Panc1 (cell line): Measurements from ENCODE around the gene MAP3K21.

Experiments used
- POLR2AphosphoS5 ChIP-seq: IDR thresholded peaks from 2 replicates; pipeline ENCODE4 v1.6.1; 2012; ENCODE audit warnings: mild to moderate bottlenecking, low read depth, low read length, moderate library complexity
- TF ChIP-seq, protein P1 (sequence below): fragments of 450-650 bp; IDR thresholded peaks from 2 replicates; pipeline ENCODE4 v1.5.1; 2017; ENCODE audit warnings: mild to moderate bottlenecking
- TF ChIP-seq, protein P2 (sequence below), 2 experiments: IDR thresholded peaks; 2 replicates each; pipeline ENCODE4 v1.6.1; 2011 to 2012; ENCODE audit warnings: low read depth in 2 of 2, control low read depth in 1 of 2, low read length in 1 of 2, mild to moderate bottlenecking in 1 of 2, moderate library complexity in 1 of 2; ENCODE audit not compliant: insufficient read depth in 1 of 2

DNA sequence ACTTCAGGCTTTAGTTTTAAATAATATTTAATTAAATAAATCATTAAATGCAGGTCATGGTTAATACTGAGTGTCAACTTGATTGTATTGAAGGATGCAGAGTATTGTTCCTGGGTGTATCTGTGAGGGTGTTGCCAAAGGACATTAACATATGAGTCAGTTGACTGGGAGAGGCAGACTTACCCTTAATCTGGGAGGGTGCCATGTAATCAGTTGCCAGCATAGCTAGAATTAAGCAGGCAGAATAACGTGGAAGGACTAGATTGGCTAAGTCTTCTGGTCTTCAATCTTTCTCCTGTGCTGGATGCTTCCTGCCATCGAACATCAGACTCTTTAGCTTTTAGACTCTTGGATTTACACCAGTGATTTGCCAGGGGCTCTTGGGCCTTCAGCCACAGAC, 85.3 kb downstream of the MAP3K21 start:
- TF ChIP-seq, protein P1, sequence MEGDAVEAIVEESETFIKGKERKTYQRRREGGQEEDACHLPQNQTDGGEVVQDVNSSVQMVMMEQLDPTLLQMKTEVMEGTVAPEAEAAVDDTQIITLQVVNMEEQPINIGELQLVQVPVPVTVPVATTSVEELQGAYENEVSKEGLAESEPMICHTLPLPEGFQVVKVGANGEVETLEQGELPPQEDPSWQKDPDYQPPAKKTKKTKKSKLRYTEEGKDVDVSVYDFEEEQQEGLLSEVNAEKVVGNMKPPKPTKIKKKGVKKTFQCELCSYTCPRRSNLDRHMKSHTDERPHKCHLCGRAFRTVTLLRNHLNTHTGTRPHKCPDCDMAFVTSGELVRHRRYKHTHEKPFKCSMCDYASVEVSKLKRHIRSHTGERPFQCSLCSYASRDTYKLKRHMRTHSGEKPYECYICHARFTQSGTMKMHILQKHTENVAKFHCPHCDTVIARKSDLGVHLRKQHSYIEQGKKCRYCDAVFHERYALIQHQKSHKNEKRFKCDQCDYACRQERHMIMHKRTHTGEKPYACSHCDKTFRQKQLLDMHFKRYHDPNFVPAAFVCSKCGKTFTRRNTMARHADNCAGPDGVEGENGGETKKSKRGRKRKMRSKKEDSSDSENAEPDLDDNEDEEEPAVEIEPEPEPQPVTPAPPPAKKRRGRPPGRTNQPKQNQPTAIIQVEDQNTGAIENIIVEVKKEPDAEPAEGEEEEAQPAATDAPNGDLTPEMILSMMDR, result no peak
- TF ChIP-seq, protein P2, sequence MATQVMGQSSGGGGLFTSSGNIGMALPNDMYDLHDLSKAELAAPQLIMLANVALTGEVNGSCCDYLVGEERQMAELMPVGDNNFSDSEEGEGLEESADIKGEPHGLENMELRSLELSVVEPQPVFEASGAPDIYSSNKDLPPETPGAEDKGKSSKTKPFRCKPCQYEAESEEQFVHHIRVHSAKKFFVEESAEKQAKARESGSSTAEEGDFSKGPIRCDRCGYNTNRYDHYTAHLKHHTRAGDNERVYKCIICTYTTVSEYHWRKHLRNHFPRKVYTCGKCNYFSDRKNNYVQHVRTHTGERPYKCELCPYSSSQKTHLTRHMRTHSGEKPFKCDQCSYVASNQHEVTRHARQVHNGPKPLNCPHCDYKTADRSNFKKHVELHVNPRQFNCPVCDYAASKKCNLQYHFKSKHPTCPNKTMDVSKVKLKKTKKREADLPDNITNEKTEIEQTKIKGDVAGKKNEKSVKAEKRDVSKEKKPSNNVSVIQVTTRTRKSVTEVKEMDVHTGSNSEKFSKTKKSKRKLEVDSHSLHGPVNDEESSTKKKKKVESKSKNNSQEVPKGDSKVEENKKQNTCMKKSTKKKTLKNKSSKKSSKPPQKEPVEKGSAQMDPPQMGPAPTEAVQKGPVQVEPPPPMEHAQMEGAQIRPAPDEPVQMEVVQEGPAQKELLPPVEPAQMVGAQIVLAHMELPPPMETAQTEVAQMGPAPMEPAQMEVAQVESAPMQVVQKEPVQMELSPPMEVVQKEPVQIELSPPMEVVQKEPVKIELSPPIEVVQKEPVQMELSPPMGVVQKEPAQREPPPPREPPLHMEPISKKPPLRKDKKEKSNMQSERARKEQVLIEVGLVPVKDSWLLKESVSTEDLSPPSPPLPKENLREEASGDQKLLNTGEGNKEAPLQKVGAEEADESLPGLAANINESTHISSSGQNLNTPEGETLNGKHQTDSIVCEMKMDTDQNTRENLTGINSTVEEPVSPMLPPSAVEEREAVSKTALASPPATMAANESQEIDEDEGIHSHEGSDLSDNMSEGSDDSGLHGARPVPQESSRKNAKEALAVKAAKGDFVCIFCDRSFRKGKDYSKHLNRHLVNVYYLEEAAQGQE (IDR thresholded peaks at IDR 0.05; ENCODE audit: insufficient read depth in 1 of 2, low read depth in 2 of 2, low read length in 1 of 2), result no peak
- TF ChIP-seq POLR2AphosphoS5, result no peak
